Endothelial cell (in vitro differentiated cells): ENCODE data around the gene CCR4. TPM values are rescaled to one million over a fixed set of nuclear protein-coding genes. Genes with fewer than 3 reads are reported as not detected.
"Not testable (repeated sequence)": the region's sequence is repeated elsewhere in the genome, so short reads cannot be mapped to it uniquely, and the experiment has no call there.

Source experiments
- DNase-seq: peaks from one replicate; pipeline ENCODE4 v3.0.0; 2021; ENCODE audit warnings: low spot score
- H3K27ac Mint-ChIP-seq: one replicate; pipeline ENCODE4 v1.8.0; 2021; ENCODE audit warnings: mixed read lengths, inconsistent platforms; ENCODE audit not compliant: unreplicated experiment
- H3K27me3 Mint-ChIP-seq: one replicate; pipeline ENCODE4 v1.8.0; 2021; ENCODE audit warnings: mild to moderate bottlenecking, moderate library complexity, mixed read lengths, inconsistent platforms; ENCODE audit not compliant: unreplicated experiment
- H3K36me3 Mint-ChIP-seq: one replicate; pipeline ENCODE4 v1.8.0; 2021; ENCODE audit warnings: mild to moderate bottlenecking, low read depth, mixed read lengths, inconsistent platforms; ENCODE audit not compliant: unreplicated experiment
- H3K4me1 Mint-ChIP-seq: one replicate; pipeline ENCODE4 v1.8.0; 2021; ENCODE audit warnings: mild to moderate bottlenecking, mixed read lengths, inconsistent platforms; ENCODE audit not compliant: unreplicated experiment
- H3K4me3 Mint-ChIP-seq: one replicate; pipeline ENCODE4 v1.8.0; 2021; ENCODE audit warnings: mild to moderate bottlenecking, mixed read lengths, inconsistent platforms; ENCODE audit not compliant: unreplicated experiment
- H3K9me3 Mint-ChIP-seq: one replicate; pipeline ENCODE4 v1.8.0; 2021; ENCODE audit warnings: mixed read lengths, inconsistent platforms; ENCODE audit not compliant: unreplicated experiment
- total RNA-seq: library from RNA; stranded (reverse); fragmentation: NEBNext Ultra II Directional; extraction: Animal tissue kit (Norgen Biotek cat#: 25700); gene quantifications from one replicate; pipeline ENCODE4 v1.2.1, GENCODE V29; 2021; ENCODE audit not compliant: unreplicated experiment
- TF ChIP-seq, protein P1 (sequence below): fragments of 200-600 bp; sonication (generic); IDR thresholded peaks from one replicate; pipeline ENCODE4 v1.5.0; 2021; ENCODE audit warnings: antibody characterized with exemption; ENCODE audit not compliant: unreplicated experiment

Gene CCR4
- total RNA-seq, 1 donor from 2014 or later: 0.08 TPM

DNA sequence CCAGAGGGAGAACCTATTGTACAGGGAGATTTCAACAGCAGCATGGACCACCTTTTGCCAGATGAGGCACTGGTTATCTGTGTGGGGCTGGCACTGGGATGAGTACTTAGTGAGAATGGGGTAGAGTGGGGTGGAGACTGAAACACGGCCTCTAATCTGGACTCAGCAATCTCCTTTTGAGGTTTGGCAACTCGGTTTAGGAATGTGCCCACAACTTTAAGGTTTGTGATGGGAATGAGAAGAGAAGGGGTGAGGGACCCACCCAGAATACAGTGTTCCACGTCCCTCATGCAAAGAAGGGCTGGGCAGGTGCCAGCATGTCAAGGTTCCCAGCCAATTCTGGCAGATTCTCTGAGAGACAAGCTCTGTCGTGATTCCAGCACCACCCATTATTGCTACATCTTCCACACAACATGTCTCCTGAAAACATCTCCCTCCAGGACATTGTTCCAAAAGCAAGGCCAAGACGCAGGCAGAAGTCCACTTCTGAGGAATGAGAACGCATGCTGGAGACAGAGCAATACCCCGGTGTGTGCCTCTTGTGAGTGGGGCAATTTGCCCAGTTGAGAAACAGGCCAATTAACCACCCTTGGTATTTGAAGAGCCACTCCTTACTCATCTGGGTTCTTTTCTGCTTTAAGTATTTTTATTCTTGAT, 37.5 kb upstream of the CCR4 start:
- DNase-seq: no peak
- Mint-ChIP-seq H3K36me3 (peaks cover 14% of the 10 kb centered on the region), H3K4me3 (no peak overlapping the region), H3K27me3 (no peaks in the 10 kb centered on the region), H3K4me1 (no peaks in the 10 kb centered on the region), H3K9me3 (no peaks in the 10 kb centered on the region), H3K27ac (no peak overlapping the region)
- TF ChIP-seq, protein P1, sequence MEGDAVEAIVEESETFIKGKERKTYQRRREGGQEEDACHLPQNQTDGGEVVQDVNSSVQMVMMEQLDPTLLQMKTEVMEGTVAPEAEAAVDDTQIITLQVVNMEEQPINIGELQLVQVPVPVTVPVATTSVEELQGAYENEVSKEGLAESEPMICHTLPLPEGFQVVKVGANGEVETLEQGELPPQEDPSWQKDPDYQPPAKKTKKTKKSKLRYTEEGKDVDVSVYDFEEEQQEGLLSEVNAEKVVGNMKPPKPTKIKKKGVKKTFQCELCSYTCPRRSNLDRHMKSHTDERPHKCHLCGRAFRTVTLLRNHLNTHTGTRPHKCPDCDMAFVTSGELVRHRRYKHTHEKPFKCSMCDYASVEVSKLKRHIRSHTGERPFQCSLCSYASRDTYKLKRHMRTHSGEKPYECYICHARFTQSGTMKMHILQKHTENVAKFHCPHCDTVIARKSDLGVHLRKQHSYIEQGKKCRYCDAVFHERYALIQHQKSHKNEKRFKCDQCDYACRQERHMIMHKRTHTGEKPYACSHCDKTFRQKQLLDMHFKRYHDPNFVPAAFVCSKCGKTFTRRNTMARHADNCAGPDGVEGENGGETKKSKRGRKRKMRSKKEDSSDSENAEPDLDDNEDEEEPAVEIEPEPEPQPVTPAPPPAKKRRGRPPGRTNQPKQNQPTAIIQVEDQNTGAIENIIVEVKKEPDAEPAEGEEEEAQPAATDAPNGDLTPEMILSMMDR: no peak

DNA sequence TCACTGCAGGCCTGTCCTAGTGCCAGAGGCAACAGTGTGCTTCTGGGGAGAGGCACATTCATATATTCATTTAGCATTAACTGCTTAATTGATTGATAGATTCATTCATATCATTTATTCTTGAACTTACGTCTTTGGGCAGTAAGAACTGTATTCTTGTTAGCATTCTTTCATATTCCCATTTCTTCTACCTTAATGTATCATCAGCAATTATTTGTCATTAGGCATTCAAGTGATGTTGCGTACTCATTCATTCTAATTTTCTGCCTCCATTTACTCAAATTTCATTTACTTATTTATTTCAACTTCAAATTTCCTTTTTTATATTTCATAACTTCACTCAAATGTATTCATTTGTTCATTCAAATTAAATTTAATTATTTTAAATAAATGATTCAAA, 31.5 kb upstream of the CCR4 start:
- H3K4me1 Mint-ChIP-seq: no peaks in the 10 kb centered on the region
- no peak overlapping the region for H3K4me3 Mint-ChIP-seq
- no peaks in the 10 kb centered on the region for H3K9me3 Mint-ChIP-seq
- TF ChIP-seq, protein P1: no peak
- peaks cover 2% of the 10 kb centered on the region for H3K27me3 Mint-ChIP-seq
- H3K36me3 Mint-ChIP-seq: peaks cover 7% of the 10 kb centered on the region
- no peak overlapping the region for H3K27ac Mint-ChIP-seq
- no peak for DNase-seq

DNA sequence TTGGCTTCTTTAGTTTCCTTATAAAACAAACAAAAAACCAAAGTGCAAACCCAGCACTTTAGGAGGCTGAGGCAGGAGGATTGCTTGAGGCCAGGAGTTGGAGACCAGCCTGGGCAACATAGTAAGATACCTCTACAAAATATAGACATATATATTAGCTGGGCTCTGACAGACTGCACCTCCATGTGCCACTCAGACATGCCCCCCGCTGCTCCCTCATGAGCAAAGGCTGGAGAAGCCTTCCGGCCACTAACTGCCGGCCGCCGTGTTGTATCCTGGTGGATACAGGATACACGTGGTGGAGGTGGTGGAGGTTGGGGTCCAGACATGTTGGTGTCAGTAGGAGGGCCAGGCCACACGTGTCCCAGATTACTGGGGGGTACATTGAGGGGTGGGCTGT, 29.4 kb upstream of the CCR4 start:
- no peaks in the 10 kb centered on the region for H3K9me3 Mint-ChIP-seq
- H3K36me3 Mint-ChIP-seq: peaks cover under 1% of the 10 kb centered on the region
- no peak overlapping the region for H3K27ac Mint-ChIP-seq
- no peaks in the 10 kb centered on the region for H3K4me1 Mint-ChIP-seq
- no peak for DNase-seq
- no peak overlapping the region for H3K4me3 Mint-ChIP-seq
- TF ChIP-seq, protein P1: no peak
- peaks cover 2% of the 10 kb centered on the region for H3K27me3 Mint-ChIP-seq

DNA sequence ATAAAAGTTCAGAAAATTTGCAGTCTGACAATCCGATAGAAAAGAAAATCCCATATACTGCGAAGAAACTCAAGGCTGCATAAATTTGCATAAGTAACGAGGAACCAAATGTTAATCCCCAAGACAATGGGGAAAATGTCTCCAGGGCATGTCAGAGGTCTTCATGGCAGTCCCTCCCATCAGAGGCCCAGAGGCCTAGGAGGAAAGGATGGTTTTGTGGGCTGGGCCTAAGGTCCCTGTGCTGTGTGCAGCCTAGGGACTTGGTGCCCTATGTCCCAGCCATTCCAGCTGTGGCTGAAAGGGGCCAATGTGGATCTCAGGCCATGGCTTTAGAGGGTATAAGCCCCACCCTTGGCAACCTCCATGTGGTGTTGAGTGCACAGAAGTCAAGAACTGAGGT, 21.3 kb upstream of the CCR4 start:
- DNase-seq: no peak
- TF ChIP-seq, protein P1: no peak
- peaks cover 2% of the 10 kb centered on the region for H3K27me3 Mint-ChIP-seq
- H3K9me3 Mint-ChIP-seq: no peaks in the 10 kb centered on the region
- H3K4me3 Mint-ChIP-seq: no peak overlapping the region
- H3K27ac Mint-ChIP-seq: no peak overlapping the region
- H3K36me3 Mint-ChIP-seq: no peaks in the 10 kb centered on the region
- H3K4me1 Mint-ChIP-seq: no peaks in the 10 kb centered on the region

DNA sequence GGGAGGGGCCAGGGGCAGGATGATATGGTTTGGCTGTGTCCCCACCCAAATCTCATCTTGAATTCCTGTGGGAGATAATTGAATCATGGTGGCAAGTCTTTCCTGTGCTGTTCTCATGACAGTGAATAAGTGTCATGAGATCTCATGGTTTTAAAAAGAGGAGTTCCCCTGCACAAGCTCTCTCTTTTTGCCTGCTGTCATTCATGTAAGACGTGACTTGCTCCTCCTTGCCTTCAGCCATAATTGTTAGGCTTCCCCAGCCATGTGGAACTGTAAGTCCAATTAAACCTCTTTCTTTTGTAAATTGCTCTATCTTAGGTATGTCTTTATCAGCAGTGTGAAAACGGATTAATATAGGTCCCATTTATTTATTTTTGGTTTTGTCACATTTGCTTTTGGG, 20.2 kb upstream of the CCR4 start:
- H3K36me3 Mint-ChIP-seq, H3K9me3 Mint-ChIP-seq, H3K27ac Mint-ChIP-seq, DNase-seq, H3K27me3 Mint-ChIP-seq, H3K4me3 Mint-ChIP-seq, H3K4me1 Mint-ChIP-seq: not testable (repeated sequence)
